GM12891 (cell line): ENCODE data around the gene SCN4A.

Source experiments
- PAX5 ChIP-seq: IDR thresholded peaks from 2 replicates; pipeline ENCODE4 v1.6.1; 2011; ENCODE audit warnings: low read length, moderate library complexity, mild to moderate bottlenecking; ENCODE audit not compliant: insufficient read depth, severe bottlenecking
- POLR2A ChIP-seq: IDR thresholded peaks from 2 replicates; pipeline ENCODE4 v1.6.1; 2011; ENCODE audit warnings: low read depth, low read length, control low read depth
- POLR2AphosphoS5 ChIP-seq: IDR thresholded peaks from 2 replicates; pipeline ENCODE4 v1.6.1; 2011; ENCODE audit warnings: low read depth, low read length, control low read depth
- SPI1 ChIP-seq: IDR thresholded peaks from 2 replicates; pipeline ENCODE4 v1.6.1; 2011; ENCODE audit warnings: low read depth, low read length, control low read depth
- TAF1 ChIP-seq: IDR thresholded peaks from 2 replicates; pipeline ENCODE4 v1.6.1; 2011; ENCODE audit warnings: low read depth, low read length, control low read depth

DNA sequence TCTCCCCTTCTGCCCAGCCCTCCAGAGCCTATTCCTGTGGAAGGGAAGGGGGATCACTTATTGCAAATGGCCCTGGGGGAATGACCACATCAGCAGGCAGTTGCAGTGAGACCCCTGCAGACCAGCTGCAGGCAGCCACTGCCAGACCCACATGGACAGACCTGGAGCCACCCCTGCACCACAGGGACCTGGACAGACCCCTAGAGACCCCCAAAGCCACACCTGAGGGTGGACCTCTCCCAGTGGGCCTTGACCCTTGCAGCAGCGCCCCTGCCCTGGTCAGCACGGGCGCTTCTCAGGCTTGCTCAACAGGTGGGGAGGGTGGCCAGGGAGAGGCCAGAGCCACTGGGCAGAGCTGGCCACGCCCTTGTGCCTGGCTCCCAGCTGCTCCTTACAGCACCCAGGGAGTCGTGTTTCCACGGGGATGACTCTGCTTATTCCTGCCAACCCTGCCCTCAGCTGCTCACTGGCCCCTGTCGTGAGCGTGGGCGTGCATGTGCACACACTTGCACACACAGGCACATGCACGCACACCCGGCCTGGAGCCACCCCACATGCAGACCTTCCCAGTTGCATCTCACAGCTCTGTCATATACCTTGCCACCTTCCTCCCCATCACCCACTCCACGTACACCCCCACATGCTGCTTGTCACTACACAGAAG lies 1.3 kb upstream of the SCN4A start:
- TF ChIP-seq SPI1 (no peak), POLR2A (no peak), POLR2AphosphoS5 (no peak), TAF1 (no peak), PAX5 (no peak)
